ENCODE data around the gene CSE1L. TPM values are rescaled to one million over a fixed set of nuclear protein-coding genes. Genes with fewer than 3 reads are reported as not detected.
A peak's percentile ranks its signal among the peaks of the same experiment; 100 is the strongest.
"Not testable (repeated sequence)": the region's sequence is repeated elsewhere in the genome, so short reads cannot be mapped to it uniquely, and the experiment has no call there.

The CSE1L gene
- total and polyA plus RNA-seq, 5 experiments from 2014 or later = 22.8 to 42.6 (median 30.0) TPM

DNA sequence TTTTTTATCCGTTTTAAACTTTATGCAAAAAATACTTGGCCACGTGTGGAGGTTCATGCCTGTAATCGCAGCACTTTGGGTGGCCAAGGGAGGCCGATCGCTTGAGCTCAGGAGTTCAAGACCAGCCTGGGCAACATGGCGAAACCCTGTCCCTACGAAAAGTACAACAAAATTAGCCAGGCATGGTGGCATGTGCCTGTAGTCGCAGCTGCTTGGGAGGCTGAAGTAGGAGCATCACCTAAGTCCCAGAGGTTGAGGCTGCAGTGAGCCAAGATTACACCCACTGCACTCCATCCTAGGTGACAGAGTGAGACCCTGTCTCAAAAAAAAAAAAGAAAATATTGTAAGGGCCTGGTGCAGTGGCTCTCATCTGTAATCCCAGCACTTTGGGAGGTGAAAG lies 45.0 kb downstream of the CSE1L start:
- H3K9me3 Mint-ChIP-seq = no peaks in the 10 kb centered on the region
- POLR2A ChIA-PET = no interaction called here
- ATAC-seq (no peak), DNase-seq (no peak)
- H3K27ac Mint-ChIP-seq = no peak overlapping the region
- no peaks in the 10 kb centered on the region for H3K4me1 Mint-ChIP-seq
- no peaks in the 10 kb centered on the region for H3K27me3 Mint-ChIP-seq
- H3K4me3 Mint-ChIP-seq = no peak overlapping the region
- H3K36me3 Mint-ChIP-seq = peaks cover 8 to 97% (median 31%) of the 10 kb centered on the region in 3 donors

DNA sequence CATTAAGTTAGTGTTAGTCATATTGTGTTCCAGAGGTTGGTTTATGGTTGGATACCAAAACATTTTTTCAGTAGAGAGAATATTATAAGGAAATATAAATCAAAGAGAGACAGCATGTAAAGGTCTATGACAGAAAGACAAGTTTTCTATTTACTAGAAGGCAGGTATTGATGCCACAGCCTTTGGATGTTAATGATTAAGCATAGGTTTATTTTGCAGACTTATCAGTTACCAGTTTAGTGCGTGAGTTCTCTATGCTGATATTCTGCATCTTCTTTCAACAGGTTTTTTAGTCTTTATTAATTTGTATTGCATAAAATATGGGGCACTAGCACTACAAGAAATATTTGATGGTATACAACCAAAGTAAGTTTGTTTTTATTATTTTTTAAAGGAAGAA lies 45.6 kb downstream of the CSE1L start:
- no peak for DNase-seq
- H3K4me1 Mint-ChIP-seq = no peaks in the 10 kb centered on the region
- H3K9me3 Mint-ChIP-seq = no peaks in the 10 kb centered on the region
- POLR2A ChIA-PET = no interaction called here
- ATAC-seq = no peak
- peaks cover 8 to 97% (median 35%) of the 10 kb centered on the region in 3 donors for H3K36me3 Mint-ChIP-seq
- no peaks in the 10 kb centered on the region for H3K27me3 Mint-ChIP-seq
- H3K4me3 Mint-ChIP-seq = no peak overlapping the region
- peak overlapping the region in 1 of 10 donors; percentile 68 for H3K27ac Mint-ChIP-seq

DNA sequence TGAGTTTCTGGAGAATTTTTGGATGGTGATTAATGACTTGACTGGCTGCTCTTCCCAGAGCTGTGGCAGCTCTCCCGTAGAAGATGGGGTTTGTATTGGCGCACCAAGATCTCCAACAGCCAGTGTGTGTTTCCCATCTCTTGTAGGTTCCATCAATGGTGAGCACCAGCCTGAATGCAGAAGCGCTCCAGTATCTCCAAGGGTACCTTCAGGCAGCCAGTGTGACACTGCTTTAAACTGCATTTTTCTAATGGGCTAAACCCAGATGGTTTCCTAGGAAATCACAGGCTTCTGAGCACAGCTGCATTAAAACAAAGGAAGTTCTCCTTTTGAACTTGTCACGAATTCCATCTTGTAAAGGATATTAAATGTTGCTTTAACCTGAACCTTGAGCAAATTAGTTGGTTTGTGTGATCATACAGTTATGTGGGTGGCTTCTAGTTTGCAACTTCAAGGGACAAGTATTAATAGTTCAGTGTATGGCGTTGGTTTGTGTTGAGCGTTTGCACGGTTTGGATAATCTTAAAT lies 50.2 kb downstream of the CSE1L start:
- peaks cover 8 to 86% (median 28%) of the 10 kb centered on the region in 3 donors for H3K36me3 Mint-ChIP-seq
- H3K4me3 Mint-ChIP-seq = no peak overlapping the region
- H3K27ac Mint-ChIP-seq = peak overlapping the region in 2 of 10 donors; percentile 29 to 70
- no peaks in the 10 kb centered on the region for H3K27me3 Mint-ChIP-seq
- H3K9me3 Mint-ChIP-seq = no peaks in the 10 kb centered on the region
- ATAC-seq (no peak), DNase-seq (no peak)
- H3K4me1 Mint-ChIP-seq = peaks cover 2 to 17% (median 9%) of the 10 kb centered on the region in 4 donors
- POLR2A ChIA-PET = no interaction called here

DNA sequence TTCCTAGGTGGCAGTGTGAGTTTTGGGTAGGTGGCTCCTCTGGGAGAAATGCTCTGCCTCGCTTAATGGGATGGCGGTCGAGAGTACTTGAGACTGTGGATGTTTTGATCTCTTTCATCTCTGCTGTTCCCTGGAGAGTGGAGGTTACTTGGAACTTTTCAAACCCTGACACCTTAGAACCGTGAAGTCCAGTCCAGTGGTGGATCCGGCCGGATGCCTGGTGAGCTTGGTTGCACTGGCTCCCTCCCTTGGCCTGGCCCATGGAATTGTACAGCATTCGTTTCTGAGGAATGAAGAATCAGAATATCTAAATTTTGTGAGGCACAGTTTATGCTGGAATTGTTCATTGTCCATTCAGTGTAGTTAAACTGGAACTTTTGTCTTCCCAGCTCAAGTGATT lies 51.0 kb downstream of the CSE1L start:
- Mint-ChIP-seq H3K27me3 (no peaks in the 10 kb centered on the region), H3K9me3 (no peaks in the 10 kb centered on the region), H3K4me1 (peaks cover 2 to 19% (median 10%) of the 10 kb centered on the region in 4 donors), H3K36me3 (peaks cover 8 to 85% (median 21%) of the 10 kb centered on the region in 3 donors), H3K27ac (peak overlapping the region in 1 of 10 donors; percentile 48), H3K4me3 (no peak overlapping the region)
- ATAC-seq (no peak), DNase-seq (no peak)
- POLR2A ChIA-PET = interaction anchor here (0.7 kb wide), 1 partner anchor 148 kb away, joined by 3 read pairs; no protein-coding TSS in a partner anchor

DNA sequence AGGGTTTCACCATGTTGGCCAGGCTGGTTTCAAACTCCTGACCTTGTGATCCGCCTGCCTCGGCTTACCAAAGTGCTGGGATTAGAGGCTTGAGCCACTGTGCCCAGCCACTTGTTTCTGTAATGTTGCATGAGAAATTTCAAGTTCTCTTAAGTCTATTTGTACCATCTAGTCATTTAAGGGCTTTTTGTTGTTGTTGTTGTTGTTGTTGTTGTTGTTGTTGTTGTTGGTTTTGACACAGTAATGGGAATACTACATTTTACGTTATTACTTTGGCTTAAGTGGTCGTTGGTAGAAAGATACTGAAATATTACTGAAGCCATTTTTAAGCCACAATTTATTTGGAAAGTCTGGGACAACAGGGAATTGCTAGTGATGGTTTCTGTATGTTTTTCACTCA lies 52.0 kb downstream of the CSE1L start:
- Mint-ChIP-seq H3K27ac (peak overlapping the region in 3 of 10 donors; percentile 11 to 49 (median 25)), H3K36me3 (peaks cover 8 to 86% (median 21%) of the 10 kb centered on the region in 3 donors), H3K4me3 (no peak overlapping the region), H3K4me1 (peaks cover 2 to 19% (median 10%) of the 10 kb centered on the region in 4 donors), H3K27me3 (no peaks in the 10 kb centered on the region), H3K9me3 (no peaks in the 10 kb centered on the region)
- POLR2A ChIA-PET = no interaction called here
- DNase-seq (no peak), ATAC-seq (no peak)

DNA sequence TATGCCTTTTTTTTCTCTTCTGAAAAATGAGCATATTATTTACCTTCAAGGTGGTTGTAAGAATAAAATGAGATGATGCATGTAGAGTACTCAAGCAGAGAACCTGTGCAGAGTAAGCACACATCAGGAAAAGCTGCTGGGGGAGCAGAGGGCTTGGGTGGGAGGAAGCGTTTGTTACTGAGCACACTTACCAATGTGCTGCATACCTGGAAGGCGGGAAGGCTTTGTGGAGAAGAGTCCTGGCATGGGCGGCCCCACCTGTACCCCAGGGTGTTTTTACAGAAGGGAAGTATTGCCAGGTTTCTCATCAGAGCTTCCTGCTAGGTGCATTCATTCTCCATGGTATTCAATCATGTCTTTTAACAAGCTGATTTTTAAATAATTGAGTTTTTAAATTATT lies 52.9 kb downstream of the CSE1L start:
- H3K36me3 Mint-ChIP-seq = peaks cover 8 to 87% (median 21%) of the 10 kb centered on the region in 3 donors
- H3K9me3 Mint-ChIP-seq = no peaks in the 10 kb centered on the region
- POLR2A ChIA-PET = no interaction called here

DNA sequence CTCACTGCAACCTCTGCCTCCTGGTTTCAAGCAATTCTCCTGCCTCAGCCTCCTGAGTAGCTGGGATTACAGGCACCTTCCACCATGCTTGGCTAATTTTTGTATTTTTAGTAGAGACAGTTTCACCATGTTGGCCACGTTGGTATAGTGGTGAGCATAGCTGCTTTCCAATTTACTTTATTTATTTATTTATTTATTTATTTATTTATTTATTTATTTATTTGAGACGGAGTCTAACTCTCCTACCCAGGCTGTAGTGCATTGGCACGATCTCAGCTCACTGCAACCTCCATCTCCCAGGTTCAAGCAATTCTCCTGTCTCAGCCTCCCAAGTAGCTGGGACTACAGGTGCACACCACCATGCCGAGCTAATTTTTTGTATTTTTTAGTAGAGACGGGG lies 54.2 kb downstream of the CSE1L start:
- peak overlapping the region in 5 of 10 donors; percentile 14 to 87 (median 53) for H3K27ac Mint-ChIP-seq
- H3K4me3 Mint-ChIP-seq, ATAC-seq, POLR2A ChIA-PET, H3K9me3 Mint-ChIP-seq, H3K27me3 Mint-ChIP-seq, DNase-seq: not testable (repeated sequence)
- peaks cover 0 to 84% (median 16%) of the 10 kb centered on the region in 3 donors for H3K36me3 Mint-ChIP-seq
- H3K4me1 Mint-ChIP-seq = peaks cover 2 to 19% (median 10%) of the 10 kb centered on the region in 4 donors

More for the DNA sequence above, 52.9 kb downstream of the CSE1L start:
- Mint-ChIP-seq H3K4me3 (no peak overlapping the region), H3K4me1 (peaks cover 2 to 19% (median 10%) of the 10 kb centered on the region in 4 donors), H3K27me3 (no peaks in the 10 kb centered on the region), H3K27ac (peak overlapping the region in 4 of 10 donors; percentile 7 to 47 (median 31))
- no peak for DNase-seq
- no peak for ATAC-seq

DNA sequence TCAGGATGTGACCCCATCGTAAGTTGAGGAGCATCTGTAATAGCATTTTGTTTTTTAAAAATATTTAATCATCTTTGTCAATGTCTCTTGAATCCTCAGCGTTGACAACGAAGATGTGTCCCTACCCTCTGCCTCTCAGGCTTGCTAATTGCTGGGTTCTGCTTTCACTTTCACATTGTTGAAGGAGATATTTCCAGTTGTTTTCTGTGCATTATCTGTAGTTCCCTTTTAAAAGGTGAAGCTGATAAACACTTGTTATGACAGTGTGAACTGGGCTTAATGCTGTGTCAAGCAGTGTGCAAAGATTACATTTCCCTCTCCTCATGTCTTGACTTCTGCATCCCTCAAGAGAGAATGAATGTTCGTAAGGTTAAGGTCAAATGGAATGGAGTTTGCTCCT lies 54.9 kb downstream of the CSE1L start:
- H3K36me3 Mint-ChIP-seq = peaks cover 0 to 78% (median 14%) of the 10 kb centered on the region in 3 donors
- H3K4me1 Mint-ChIP-seq = peaks cover 2 to 19% (median 10%) of the 10 kb centered on the region in 4 donors
- peak overlapping the region; percentile 48 to 87 (median 66) for H3K27ac Mint-ChIP-seq
- H3K4me3 Mint-ChIP-seq = peak overlapping the region in 2 of 10 donors; percentile 7 to 21
- no peaks in the 10 kb centered on the region for H3K27me3 Mint-ChIP-seq
- no peak for DNase-seq
- H3K9me3 Mint-ChIP-seq = no peaks in the 10 kb centered on the region
- peak in 1 of 2 donors; percentile 33 for ATAC-seq
- POLR2A ChIA-PET = no interaction called here

DNA sequence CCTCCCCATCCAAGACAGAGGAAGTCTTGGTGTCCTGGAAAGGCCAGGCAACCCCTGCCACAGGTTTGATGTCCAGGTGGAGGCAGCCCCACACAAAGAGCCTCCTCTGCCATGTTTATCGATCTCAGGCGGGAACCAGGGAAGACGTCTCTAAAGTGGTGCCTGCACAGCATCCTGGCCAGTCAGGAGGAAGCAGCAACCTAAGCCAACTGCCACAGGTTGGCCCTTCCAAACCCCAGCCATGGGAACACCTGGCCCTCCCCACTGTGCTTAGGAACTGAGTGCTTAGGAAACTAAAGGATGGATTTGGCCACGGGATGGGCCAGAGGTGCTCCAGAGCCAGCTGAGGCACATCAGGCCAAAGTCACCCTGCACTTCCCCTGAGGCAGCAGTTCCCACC lies 56.9 kb downstream of the CSE1L start:
- Mint-ChIP-seq H3K4me1 (peaks cover 2 to 19% (median 10%) of the 10 kb centered on the region in 4 donors), H3K27ac (peak overlapping the region in 4 of 10 donors; percentile 26 to 75 (median 48)), H3K27me3 (no peaks in the 10 kb centered on the region), H3K36me3 (peaks cover 0 to 60% (median 3%) of the 10 kb centered on the region in 3 donors), H3K9me3 (no peaks in the 10 kb centered on the region), H3K4me3 (no peak overlapping the region)
- ATAC-seq (no peak), DNase-seq (no peak)
- POLR2A ChIA-PET = no interaction called here

DNA sequence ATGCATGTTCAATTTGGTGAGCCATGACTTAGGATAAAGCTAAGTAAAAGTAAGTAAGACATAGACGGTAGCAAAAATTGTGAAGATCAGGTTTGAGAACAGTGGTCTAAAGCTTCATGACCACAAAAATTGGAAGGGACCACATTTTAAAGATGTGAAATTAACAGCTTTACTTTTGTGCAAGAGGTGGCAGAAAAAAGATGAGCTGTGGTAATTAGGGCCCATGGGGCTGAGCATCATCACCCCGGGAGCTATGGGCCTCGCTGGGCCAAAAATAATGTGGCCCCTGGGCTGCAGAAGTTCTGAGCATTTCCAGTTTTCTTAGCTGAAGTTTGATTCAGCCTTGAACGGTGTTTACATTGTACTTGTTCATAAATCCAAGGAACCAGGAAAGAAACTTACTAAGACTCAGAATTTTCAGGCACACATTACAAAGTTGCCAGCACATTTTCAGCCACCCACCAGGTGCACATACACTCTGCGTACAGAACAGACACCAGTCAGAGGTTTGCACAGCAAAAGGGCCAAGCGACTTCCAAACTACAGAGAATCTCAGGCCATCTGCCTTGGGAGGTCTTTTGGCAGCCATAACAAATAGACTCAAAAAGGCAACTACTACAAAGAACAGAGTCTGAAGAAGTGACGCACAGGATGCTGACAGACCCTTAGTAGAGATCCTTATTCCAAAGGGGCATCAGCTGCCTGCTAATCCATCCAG lies 57.7 kb downstream of the CSE1L start:
- H3K4me1 Mint-ChIP-seq = peaks cover 5 to 17% (median 10%) of the 10 kb centered on the region in 4 donors
- POLR2A ChIA-PET = interaction anchor here (1.4 kb wide), 1 partner anchor 9 kb away, joined by 3 read pairs; no protein-coding TSS in a partner anchor
- ATAC-seq (no peak), DNase-seq (no peak)
- H3K9me3 Mint-ChIP-seq = no peaks in the 10 kb centered on the region
- H3K27me3 Mint-ChIP-seq = no peaks in the 10 kb centered on the region
- peaks cover 0 to 52% (median 2%) of the 10 kb centered on the region in 3 donors for H3K36me3 Mint-ChIP-seq
- H3K27ac Mint-ChIP-seq = peak overlapping the region; percentile 24 to 82 (median 62)
- H3K4me3 Mint-ChIP-seq = no peak overlapping the region

DNA sequence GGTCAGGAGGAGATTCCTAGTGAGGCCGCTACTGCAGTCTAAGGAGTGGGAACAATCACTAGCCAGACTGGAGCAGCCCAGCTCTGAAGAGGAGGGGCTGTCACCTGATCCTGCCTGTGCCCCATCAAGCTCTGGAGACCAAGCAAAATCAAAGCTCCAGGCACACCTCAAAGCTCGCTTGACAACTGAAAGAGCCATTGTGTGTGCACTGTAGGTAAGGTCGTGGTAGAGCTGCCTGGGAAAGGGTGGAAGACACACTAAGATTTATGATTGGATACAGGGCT lies 58.2 kb downstream of the CSE1L start:
- peaks cover 5 to 14% (median 10%) of the 10 kb centered on the region in 4 donors for H3K4me1 Mint-ChIP-seq
- peak overlapping the region in 7 of 10 donors; percentile 24 to 74 (median 68) for H3K27ac Mint-ChIP-seq
- no peaks in the 10 kb centered on the region for H3K9me3 Mint-ChIP-seq
- no peak overlapping the region for H3K4me3 Mint-ChIP-seq
- no peaks in the 10 kb centered on the region for H3K27me3 Mint-ChIP-seq
- DNase-seq (no peak), ATAC-seq (no peak)
- peaks cover 0 to 49% (median 0%) of the 10 kb centered on the region in 3 donors for H3K36me3 Mint-ChIP-seq
- POLR2A ChIA-PET = interaction anchor here (1.4 kb wide), 1 partner anchor 9 kb away, joined by 3 read pairs; no protein-coding TSS in a partner anchor

DNA sequence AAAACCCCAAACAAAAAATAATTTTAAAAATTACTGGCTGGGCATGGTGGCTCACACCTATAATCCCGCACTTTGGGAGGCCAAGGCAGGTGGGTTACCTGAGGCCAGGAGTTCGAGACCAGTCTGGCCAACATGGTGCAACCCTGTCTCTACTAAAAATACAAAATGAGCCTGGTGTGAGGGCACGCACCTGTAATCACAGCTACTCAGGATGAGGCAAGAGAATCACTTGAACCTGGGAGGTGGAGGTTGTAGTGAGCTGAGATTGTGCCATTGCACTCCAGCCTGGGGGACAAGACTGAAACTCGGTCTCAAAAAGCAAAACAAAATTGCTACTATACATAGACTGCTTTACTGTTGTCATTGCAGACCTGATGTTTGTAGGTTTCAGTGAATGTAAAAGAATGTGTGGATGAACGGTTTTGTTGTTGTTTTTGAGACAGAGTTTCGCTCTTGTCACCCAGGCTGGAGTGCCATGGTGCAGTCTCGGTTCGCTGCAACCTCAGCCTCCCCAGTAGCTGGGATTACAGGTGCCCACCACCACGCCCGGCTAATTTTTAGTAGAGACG lies 59.0 kb downstream of the CSE1L start:
- DNase-seq, H3K27me3 Mint-ChIP-seq, ATAC-seq, H3K4me3 Mint-ChIP-seq, POLR2A ChIA-PET, H3K9me3 Mint-ChIP-seq: not testable (repeated sequence)
- Mint-ChIP-seq H3K4me1 (peaks cover 5 to 11% (median 9%) of the 10 kb centered on the region in 4 donors), H3K36me3 (peaks cover 0 to 49% (median 4%) of the 10 kb centered on the region in 3 donors), H3K27ac (peak overlapping the region in 3 of 10 donors; percentile 17 to 40 (median 19))

DNA sequence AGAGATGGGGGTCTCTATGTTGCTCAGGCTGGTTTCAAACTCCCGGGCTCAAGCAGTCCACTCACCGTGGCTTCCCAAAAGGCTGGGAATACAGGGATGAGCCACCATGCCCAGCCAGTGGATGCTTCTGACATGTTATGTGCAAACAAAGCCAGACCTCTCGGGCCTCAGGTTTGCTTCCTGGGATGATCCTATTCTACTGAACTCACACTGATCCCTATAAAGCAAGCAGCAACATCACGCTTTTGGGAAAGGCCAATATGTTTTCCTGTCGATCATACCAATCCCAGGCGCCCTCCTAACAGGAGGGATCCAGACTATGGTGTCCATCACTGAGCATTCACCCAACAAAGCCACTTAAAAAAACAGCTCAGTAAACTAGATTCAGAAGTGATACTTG lies 60.2 kb downstream of the CSE1L start:
- Mint-ChIP-seq H3K9me3 (no peaks in the 10 kb centered on the region), H3K27ac (peak overlapping the region in 5 of 10 donors; percentile 18 to 70 (median 45)), H3K4me1 (peaks cover under 1 to 9% (median 1%) of the 10 kb centered on the region in 4 donors), H3K36me3 (peaks cover 0 to 49% (median 9%) of the 10 kb centered on the region in 3 donors), H3K4me3 (no peak overlapping the region), H3K27me3 (no peaks in the 10 kb centered on the region)
- POLR2A ChIA-PET = no interaction called here
- no peak for DNase-seq
- no peak for ATAC-seq
